ENCODE measurements around the gene SLCO3A1.

SLCO3A1 gene

GRCh38 chr15:92107510-92107909, 254.0 kb downstream of the SLCO3A1 start:
- DNase-seq (ENCODE audit: low spot score) = no peak
- in situ Hi-C loops (cut with MboI; ENCODE audit: low pct_unique_long_range_greater_than_20kb, low sequenced_read_pairs, unreplicated experiment) = no loop called here
- TF ChIP-seq, protein P1, sequence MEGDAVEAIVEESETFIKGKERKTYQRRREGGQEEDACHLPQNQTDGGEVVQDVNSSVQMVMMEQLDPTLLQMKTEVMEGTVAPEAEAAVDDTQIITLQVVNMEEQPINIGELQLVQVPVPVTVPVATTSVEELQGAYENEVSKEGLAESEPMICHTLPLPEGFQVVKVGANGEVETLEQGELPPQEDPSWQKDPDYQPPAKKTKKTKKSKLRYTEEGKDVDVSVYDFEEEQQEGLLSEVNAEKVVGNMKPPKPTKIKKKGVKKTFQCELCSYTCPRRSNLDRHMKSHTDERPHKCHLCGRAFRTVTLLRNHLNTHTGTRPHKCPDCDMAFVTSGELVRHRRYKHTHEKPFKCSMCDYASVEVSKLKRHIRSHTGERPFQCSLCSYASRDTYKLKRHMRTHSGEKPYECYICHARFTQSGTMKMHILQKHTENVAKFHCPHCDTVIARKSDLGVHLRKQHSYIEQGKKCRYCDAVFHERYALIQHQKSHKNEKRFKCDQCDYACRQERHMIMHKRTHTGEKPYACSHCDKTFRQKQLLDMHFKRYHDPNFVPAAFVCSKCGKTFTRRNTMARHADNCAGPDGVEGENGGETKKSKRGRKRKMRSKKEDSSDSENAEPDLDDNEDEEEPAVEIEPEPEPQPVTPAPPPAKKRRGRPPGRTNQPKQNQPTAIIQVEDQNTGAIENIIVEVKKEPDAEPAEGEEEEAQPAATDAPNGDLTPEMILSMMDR (IDR thresholded peaks at IDR 0.05; ENCODE audit: extremely low read depth, insufficient read depth, missing control alignments) = no peak

GRCh38 chr15:92109191-92109873, 255.8 kb downstream of the SLCO3A1 start:
- in situ Hi-C loops (cut with MboI; ENCODE audit: low pct_unique_long_range_greater_than_20kb, low sequenced_read_pairs, unreplicated experiment) = no loop called here
- TF ChIP-seq, protein P1 (IDR thresholded peaks at IDR 0.05; ENCODE audit: extremely low read depth, insufficient read depth, missing control alignments) = no peak
- DNase-seq (ENCODE audit: low spot score) = no peak

DNA sequence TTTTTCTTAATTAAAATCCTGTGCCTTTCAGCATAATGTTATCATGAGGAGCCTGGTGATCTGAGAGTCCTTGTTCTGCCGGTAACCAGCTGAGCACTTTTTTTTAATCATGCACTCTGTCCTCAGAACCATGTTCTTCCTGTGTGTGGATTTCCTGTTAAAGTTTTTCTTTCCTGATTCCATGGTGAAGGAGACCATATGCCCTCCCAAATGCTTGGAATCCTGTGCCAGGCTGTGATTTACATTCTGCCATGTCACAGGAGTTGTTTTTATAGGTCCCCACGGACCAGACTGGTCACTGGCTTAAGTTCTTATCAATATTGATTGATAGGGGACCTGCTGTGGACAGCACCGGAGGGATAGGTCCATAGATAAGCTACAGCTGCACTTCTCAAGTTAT, 257.8 kb downstream of the SLCO3A1 start:
- in situ Hi-C loops (cut with MboI; ENCODE audit: low pct_unique_long_range_greater_than_20kb, low sequenced_read_pairs, unreplicated experiment) = no loop called here
- TF ChIP-seq, protein P1 (IDR thresholded peaks at IDR 0.05; ENCODE audit: extremely low read depth, insufficient read depth, missing control alignments) = no peak
- DNase-seq (ENCODE audit: low spot score) = no peak

- TF ChIP-seq, protein P1 (IDR thresholded peaks at IDR 0.05; ENCODE audit: extremely low read depth, insufficient read depth, missing control alignments) = no peak
- in situ Hi-C loops (cut with MboI; ENCODE audit: low pct_unique_long_range_greater_than_20kb, low sequenced_read_pairs, unreplicated experiment) = no loop called here
- no peak for DNase-seq (ENCODE audit: low spot score)
Observed at GRCh38 chr15:92111751-92112150, 258.2 kb downstream of the SLCO3A1 start.

GRCh38 chr15:92112180-92112579, 258.7 kb downstream of the SLCO3A1 start:
- TF ChIP-seq, protein P1 (IDR thresholded peaks at IDR 0.05; ENCODE audit: extremely low read depth, insufficient read depth, missing control alignments) = no peak
- no peak for DNase-seq (ENCODE audit: low spot score)
- in situ Hi-C loops (cut with MboI; ENCODE audit: low pct_unique_long_range_greater_than_20kb, low sequenced_read_pairs, unreplicated experiment) = no loop called here

GRCh38 chr15:92112711-92113110, 259.2 kb downstream of the SLCO3A1 start:
- DNase-seq (ENCODE audit: low spot score) = no peak
- TF ChIP-seq, protein P1 (IDR thresholded peaks at IDR 0.05; ENCODE audit: extremely low read depth, insufficient read depth, missing control alignments) = no peak
- in situ Hi-C loops (cut with MboI; ENCODE audit: low pct_unique_long_range_greater_than_20kb, low sequenced_read_pairs, unreplicated experiment) = no loop called here

All from GM13977 (cell line).